Stimulated activated memory B cell treated with anti-CD40 and anti-IgM and Interleukin-4, amounts not matched to agents 10 μg/mL and 1 μg/mL and 100 μg/mL, for 72 hours (primary cell): ENCODE data around the gene KRT16.
"Not testable (repeated sequence)": the region's sequence is repeated elsewhere in the genome, so short reads cannot be mapped to it uniquely, and the experiment has no call there.

Experiments
- ATAC-seq: fragments of 150-1000 bp; cut with Tn5 transposase; 2 replicates; pipeline ENCODE4 v1.10.0; 2021
- H3K27ac Mint-ChIP-seq: one replicate; pipeline ENCODE4 v1.8.0; 2022; ENCODE audit warnings: mild to moderate bottlenecking, mixed read lengths
- H3K27me3 Mint-ChIP-seq: one replicate; pipeline ENCODE4 v1.8.0; 2022; ENCODE audit warnings: mixed read lengths
- H3K36me3 Mint-ChIP-seq: one replicate; pipeline ENCODE4 v1.8.0; 2022; ENCODE audit warnings: mixed read lengths
- H3K4me1 Mint-ChIP-seq: one replicate; pipeline ENCODE4 v1.8.0; 2022; ENCODE audit warnings: mixed read lengths
- H3K4me3 Mint-ChIP-seq: one replicate; pipeline ENCODE4 v1.8.0; 2022; ENCODE audit warnings: mild to moderate bottlenecking, moderate library complexity, mixed read lengths
- H3K9me3 Mint-ChIP-seq: one replicate; pipeline ENCODE4 v1.8.0; 2022; ENCODE audit warnings: mixed read lengths

KRT16 gene

GRCh38 chr17:41588126-41588810 lies 24.3 kb downstream of the KRT16 start:
- ATAC-seq = no peak
- Mint-ChIP-seq H3K27ac (no peak overlapping the region), H3K4me1 (no peaks in the 10 kb centered on the region), H3K4me3 (no peak overlapping the region), H3K36me3 (no peaks in the 10 kb centered on the region), H3K27me3 (peaks cover 61% of the 10 kb centered on the region), H3K9me3 (no peaks in the 10 kb centered on the region)

- Mint-ChIP-seq H3K4me3 (no peak within 1 kb of the TSS), H3K27ac (no peak within 1 kb of the TSS), H3K4me1 (no peaks in the 10 kb centered on the region), H3K36me3 (no peaks in the 10 kb centered on the region), H3K9me3 (no peaks in the 10 kb centered on the region), H3K27me3 (peaks cover 71% of the 10 kb centered on the region)
- ATAC-seq = no peak
Measured at GRCh38 chr17:41586863-41587495, 25.6 kb downstream of the KRT16 start, which contains the start of gene KRT14. TSS of gene KRT14 (minus strand) at chr17:41586895. CDS start at chr17:41586834, 61 bp downstream.

- no peak for ATAC-seq
- H3K4me1 Mint-ChIP-seq = no peaks in the 10 kb centered on the region
- no peaks in the 10 kb centered on the region for H3K9me3 Mint-ChIP-seq
- no peak overlapping the region for H3K4me3 Mint-ChIP-seq
- peaks cover 80% of the 10 kb centered on the region for H3K27me3 Mint-ChIP-seq
- H3K36me3 Mint-ChIP-seq = no peaks in the 10 kb centered on the region
- no peak overlapping the region for H3K27ac Mint-ChIP-seq
Measured at GRCh38 chr17:41585301-41586056, 27.1 kb downstream of the KRT16 start.

- not testable (repeated sequence) for H3K4me3 Mint-ChIP-seq, H3K36me3 Mint-ChIP-seq, H3K9me3 Mint-ChIP-seq, H3K27ac Mint-ChIP-seq, ATAC-seq, H3K4me1 Mint-ChIP-seq
- H3K27me3 Mint-ChIP-seq = peaks cover 85% of the 10 kb centered on the region
Measured at GRCh38 chr17:41584331-41584927, 28.1 kb downstream of the KRT16 start.

GRCh38 chr17:41583137-41584127 lies 29.1 kb downstream of the KRT16 start:
- no peak for ATAC-seq
- no peak overlapping the region for H3K27ac Mint-ChIP-seq
- no peaks in the 10 kb centered on the region for H3K4me1 Mint-ChIP-seq
- H3K36me3 Mint-ChIP-seq = no peaks in the 10 kb centered on the region
- H3K4me3 Mint-ChIP-seq = no peak overlapping the region
- peaks cover 84% of the 10 kb centered on the region for H3K27me3 Mint-ChIP-seq
- H3K9me3 Mint-ChIP-seq = no peaks in the 10 kb centered on the region

- H3K36me3 Mint-ChIP-seq, H3K4me1 Mint-ChIP-seq, H3K4me3 Mint-ChIP-seq, ATAC-seq, H3K27ac Mint-ChIP-seq, H3K9me3 Mint-ChIP-seq: not testable (repeated sequence)
- H3K27me3 Mint-ChIP-seq = peaks cover 92% of the 10 kb centered on the region
Measured at GRCh38 chr17:41582061-41582968, 30.3 kb downstream of the KRT16 start.

- no peak overlapping the region for H3K4me3 Mint-ChIP-seq
- ATAC-seq = no peak
- H3K9me3 Mint-ChIP-seq = no peaks in the 10 kb centered on the region
- no peaks in the 10 kb centered on the region for H3K4me1 Mint-ChIP-seq
- H3K27ac Mint-ChIP-seq = no peak overlapping the region
- peaks cover 92% of the 10 kb centered on the region for H3K27me3 Mint-ChIP-seq
- H3K36me3 Mint-ChIP-seq = no peaks in the 10 kb centered on the region
Measured at GRCh38 chr17:41581366-41582060, 31.1 kb downstream of the KRT16 start.

- no peak overlapping the region for H3K4me3 Mint-ChIP-seq
- H3K27ac Mint-ChIP-seq = no peak overlapping the region
- no peak for ATAC-seq
- H3K27me3 Mint-ChIP-seq = peaks cover 91% of the 10 kb centered on the region
- no peaks in the 10 kb centered on the region for H3K36me3 Mint-ChIP-seq
- no peaks in the 10 kb centered on the region for H3K4me1 Mint-ChIP-seq
- no peaks in the 10 kb centered on the region for H3K9me3 Mint-ChIP-seq
Measured at GRCh38 chr17:41580687-41581365, 31.7 kb downstream of the KRT16 start.

- ATAC-seq = no peak
- Mint-ChIP-seq H3K27me3 (peaks cover 85% of the 10 kb centered on the region), H3K4me3 (no peak overlapping the region), H3K36me3 (no peaks in the 10 kb centered on the region), H3K4me1 (no peaks in the 10 kb centered on the region), H3K27ac (no peak overlapping the region), H3K9me3 (no peaks in the 10 kb centered on the region)
Measured at GRCh38 chr17:41580244-41580575, 32.4 kb downstream of the KRT16 start.

- Mint-ChIP-seq H3K9me3 (no peaks in the 10 kb centered on the region), H3K4me3 (no peak overlapping the region), H3K4me1 (no peaks in the 10 kb centered on the region), H3K27me3 (peaks cover 83% of the 10 kb centered on the region), H3K36me3 (no peaks in the 10 kb centered on the region), H3K27ac (no peak overlapping the region)
- peak; percentile 46 for ATAC-seq
Measured at GRCh38 chr17:41579484-41580243, 32.9 kb downstream of the KRT16 start.

- Mint-ChIP-seq H3K4me1 (no peaks in the 10 kb centered on the region), H3K27me3 (peaks cover 79% of the 10 kb centered on the region)
Measured at GRCh38 chr17:41578971-41579370, 33.6 kb downstream of the KRT16 start.

GRCh38 chr17:41578538-41578937 lies 34.0 kb downstream of the KRT16 start:
- Mint-ChIP-seq H3K4me1 (no peaks in the 10 kb centered on the region), H3K27me3 (peaks cover 78% of the 10 kb centered on the region), H3K9me3 (no peaks in the 10 kb centered on the region), H3K36me3 (no peaks in the 10 kb centered on the region), H3K4me3 (no peak overlapping the region), H3K27ac (no peak overlapping the region)
- no peak for ATAC-seq

More at GRCh38 chr17:41578971-41579370, 33.6 kb downstream of the KRT16 start:
- H3K27ac Mint-ChIP-seq = no peak overlapping the region
- H3K9me3 Mint-ChIP-seq = no peaks in the 10 kb centered on the region
- no peak overlapping the region for H3K4me3 Mint-ChIP-seq
- no peak for ATAC-seq
- no peaks in the 10 kb centered on the region for H3K36me3 Mint-ChIP-seq
